ENCODE results near the gene COL23A1. TPM values are rescaled to one million over a fixed set of nuclear protein-coding genes. Genes with fewer than 3 reads are reported as not detected.

Gene COL23A1
- total and polyA plus RNA-seq, 2 of the 13 experiments (the other 11 are each of a cell fraction or from before 2014, with no cell fraction given) = not detected

- intact Hi-C loops (cut with micrococcal nuclease; ENCODE audit: unreplicated experiment) = no loop called here
- H3K27me3 ChIP-seq (ENCODE audit: control insufficient read depth in 1 of 2, insufficient read depth in 2 of 2, low read length in 2 of 2) = peaks cover 2 to 32% of the 10 kb centered on the region in 2 experiments; a peak in 4 of 5 replicates
- H3K79me2 ChIP-seq (ENCODE audit: insufficient read depth, low read length) = no peaks in the 10 kb centered on the region
- WGBS (ENCODE audit: low lambda C conversion rate) = 27% methylated on average over 3 of the region's 7 CpGs
- H3K9ac ChIP-seq (ENCODE audit: insufficient read depth, low read depth, low read length) = no peak overlapping the region
- in situ Hi-C loops (cut with HindIII; ENCODE audit: extremely low pct_ligation_motif_present, low pct_unique_long_range_greater_than_20kb) = no loop called here
- no peak overlapping the region for H2AFZ ChIP-seq (ENCODE audit: low read length)
- no peaks in the 10 kb centered on the region for H3K9me3 ChIP-seq (ENCODE audit: low read length)
- FAIRE-seq (no peak), ATAC-seq (no peak), DNase-seq (ENCODE audit: low spot score) (no peak)
- ChIA-PET POLR2A (no interaction called here), CTCF (ENCODE audit: low intra/inter-chr PET ratio, low total read pairs) (no interaction called here)
- H3K4me2 ChIP-seq (ENCODE audit: low read depth, low read length) = no peak overlapping the region
- no peaks in the 10 kb centered on the region for H3K36me3 ChIP-seq (replicated peaks in 1 of 2; ENCODE audit: control insufficient read depth in 1 of 2, insufficient read depth in 2 of 2, low read length in 2 of 2)
- H3K4me1 ChIP-seq (ENCODE audit: insufficient read depth, low read length) = no peaks in the 10 kb centered on the region
- no TSS peak for BruUV-seq (replicated peaks)
- H4K20me1 ChIP-seq (ENCODE audit: insufficient read depth, low read length) = no peaks in the 10 kb centered on the region
- TF ChIP-seq IKZF1 (IDR thresholded peaks at IDR 0.05) (no peak), GLI4 (CRISPR knock-in tag; IDR thresholded peaks at IDR 0.05; ENCODE audit: borderline replicate concordance) (no peak), KDM4B (CRISPR knock-in tag; IDR thresholded peaks at IDR 0.05) (no peak), ZNF761 (CRISPR knock-in tag; conservative IDR thresholded peaks at IDR 0.05) (no peak), PHF21A (CRISPR knock-in tag; IDR thresholded peaks at IDR 0.05) (no peak), ZNF768 (CRISPR knock-in tag; IDR thresholded peaks at IDR 0.05) (no peak), RBAK (CRISPR knock-in tag; IDR thresholded peaks at IDR 0.05) (no peak), ZC3H4 (CRISPR knock-in tag; IDR thresholded peaks at IDR 0.05; ENCODE audit: borderline replicate concordance) (no peak), ATF7-NPFF (CRISPR knock-in tag; IDR thresholded peaks at IDR 0.05; ENCODE audit: low read depth) (no peak), FOXA3 (CRISPR knock-in tag; IDR thresholded peaks at IDR 0.05) (no peak), ARNTL (CRISPR knock-in tag; IDR thresholded peaks at IDR 0.05) (no peak), NFE2L1 (CRISPR knock-in tag; IDR thresholded peaks at IDR 0.05; ENCODE audit: borderline replicate concordance) (no peak), HOXA3 (CRISPR knock-in tag; IDR thresholded peaks at IDR 0.05) (no peak), ZBTB8A (CRISPR knock-in tag; IDR thresholded peaks at IDR 0.05; ENCODE audit: borderline replicate concordance, low read depth) (no peak), PHB2 (IDR thresholded peaks at IDR 0.05; ENCODE audit: partially characterized antibody) (no peak)
- TF ChIP-seq, protein P1, sequence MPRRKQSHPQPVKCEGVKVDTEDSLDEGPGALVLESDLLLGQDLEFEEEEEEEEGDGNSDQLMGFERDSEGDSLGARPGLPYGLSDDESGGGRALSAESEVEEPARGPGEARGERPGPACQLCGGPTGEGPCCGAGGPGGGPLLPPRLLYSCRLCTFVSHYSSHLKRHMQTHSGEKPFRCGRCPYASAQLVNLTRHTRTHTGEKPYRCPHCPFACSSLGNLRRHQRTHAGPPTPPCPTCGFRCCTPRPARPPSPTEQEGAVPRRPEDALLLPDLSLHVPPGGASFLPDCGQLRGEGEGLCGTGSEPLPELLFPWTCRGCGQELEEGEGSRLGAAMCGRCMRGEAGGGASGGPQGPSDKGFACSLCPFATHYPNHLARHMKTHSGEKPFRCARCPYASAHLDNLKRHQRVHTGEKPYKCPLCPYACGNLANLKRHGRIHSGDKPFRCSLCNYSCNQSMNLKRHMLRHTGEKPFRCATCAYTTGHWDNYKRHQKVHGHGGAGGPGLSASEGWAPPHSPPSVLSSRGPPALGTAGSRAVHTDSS (CRISPR knock-in tag; conservative IDR thresholded peaks at IDR 0.05) = no peak
- TF ChIP-seq, protein P2, sequence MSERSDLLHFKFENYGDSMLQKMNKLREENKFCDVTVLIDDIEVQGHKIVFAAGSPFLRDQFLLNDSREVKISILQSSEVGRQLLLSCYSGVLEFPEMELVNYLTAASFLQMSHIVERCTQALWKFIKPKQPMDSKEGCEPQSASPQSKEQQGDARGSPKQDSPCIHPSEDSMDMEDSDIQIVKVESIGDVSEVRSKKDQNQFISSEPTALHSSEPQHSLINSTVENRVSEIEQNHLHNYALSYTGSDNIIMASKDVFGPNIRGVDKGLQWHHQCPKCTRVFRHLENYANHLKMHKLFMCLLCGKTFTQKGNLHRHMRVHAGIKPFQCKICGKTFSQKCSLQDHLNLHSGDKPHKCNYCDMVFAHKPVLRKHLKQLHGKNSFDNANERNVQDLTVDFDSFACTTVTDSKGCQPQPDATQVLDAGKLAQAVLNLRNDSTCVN (CRISPR knock-in tag; IDR thresholded peaks at IDR 0.05; ENCODE audit: borderline replicate concordance) = no peak
- TF ChIP-seq, protein P3, sequence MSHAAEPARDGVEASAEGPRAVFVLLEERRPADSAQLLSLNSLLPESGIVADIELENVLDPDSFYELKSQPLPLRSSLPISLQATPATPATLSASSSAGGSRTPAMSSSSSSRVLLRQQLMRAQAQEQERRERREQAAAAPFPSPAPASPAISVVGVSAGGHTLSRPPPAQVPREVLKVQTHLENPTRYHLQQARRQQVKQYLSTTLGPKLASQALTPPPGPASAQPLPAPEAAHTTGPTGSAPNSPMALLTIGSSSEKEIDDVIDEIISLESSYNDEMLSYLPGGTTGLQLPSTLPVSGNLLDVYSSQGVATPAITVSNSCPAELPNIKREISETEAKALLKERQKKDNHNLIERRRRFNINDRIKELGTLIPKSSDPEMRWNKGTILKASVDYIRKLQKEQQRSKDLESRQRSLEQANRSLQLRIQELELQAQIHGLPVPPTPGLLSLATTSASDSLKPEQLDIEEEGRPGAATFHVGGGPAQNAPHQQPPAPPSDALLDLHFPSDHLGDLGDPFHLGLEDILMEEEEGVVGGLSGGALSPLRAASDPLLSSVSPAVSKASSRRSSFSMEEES (CRISPR knock-in tag; IDR thresholded peaks at IDR 0.05) = no peak
- H3K4me3 ChIP-seq (replicated peaks in 1 of 3; ENCODE audit: insufficient read depth in 1 of 3, low read depth in 2 of 3, low read length in 3 of 3) = no peak overlapping the region
- no peak overlapping the region for H3K27ac ChIP-seq (ENCODE audit: extremely low read length, insufficient read depth, low read length)
Measured at GRCh38 chr5:178332210-178332641, 258.0 kb downstream of the COL23A1 start.
